NCI-H1105 (cell line): ENCODE results near the gene PSMC3.

Experiments used
- DNase-seq: peaks from one replicate; lab custom pipeline; 2025; lab: John Stamatoyannopoulos, UW

Gene PSMC3

GRCh38 chr11:47394322-47395222, 31.7 kb downstream of the PSMC3 start:
- DNase-seq, result no peak

- DNase-seq, result no peak
These were observed 32.3 kb downstream of the PSMC3 start for GRCh38 chr11:47394050-47394321.

GRCh38 chr11:47393163-47394049, 32.8 kb downstream of the PSMC3 start:
- DNase-seq, result no peak

- no peak for DNase-seq
These were observed 33.6 kb downstream of the PSMC3 start for GRCh38 chr11:47392546-47393162.

GRCh38 chr11:47391711-47392432, 34.4 kb downstream of the PSMC3 start:
- DNase-seq, result no peak

GRCh38 chr11:47391077-47391583, 35.1 kb downstream of the PSMC3 start:
- no peak for DNase-seq

- no peak for DNase-seq
These were observed 35.8 kb downstream of the PSMC3 start for GRCh38 chr11:47390422-47390760.

GRCh38 chr11:47389577-47390421, 36.4 kb downstream of the PSMC3 start:
- no peak for DNase-seq

- DNase-seq, result no peak
These were observed 37.3 kb downstream of the PSMC3 start for GRCh38 chr11:47388697-47389576.

GRCh38 chr11:47387944-47388696, 38.1 kb downstream of the PSMC3 start:
- no peak for DNase-seq

- DNase-seq, result no peak
These were observed 41.7 kb downstream of the PSMC3 start for GRCh38 chr11:47384498-47384897.

GRCh38 chr11:47383071-47383470, 43.2 kb downstream of the PSMC3 start:
- no peak for DNase-seq

- no peak for DNase-seq
These were observed 46.2 kb downstream of the PSMC3 start for GRCh38 chr11:47380078-47380477.

GRCh38 chr11:47379317-47379716, 46.9 kb downstream of the PSMC3 start:
- DNase-seq, result no peak

GRCh38 chr11:47378836-47379170, 47.4 kb downstream of the PSMC3 start:
- DNase-seq, result no peak

- no peak for DNase-seq
These were observed 48.0 kb downstream of the PSMC3 start, which contains the start of gene SPI1 for GRCh38 chr11:47378010-47378835. SPI1 (minus strand) TSS chr11:47378547; CDS start chr11:47378353, 194 bp downstream.

- no peak for DNase-seq
These were observed 48.6 kb downstream of the PSMC3 start for GRCh38 chr11:47377571-47378009.
